ENCODE measurements around the gene GRXCR1.

- TF ChIP-seq GATA3 (IDR thresholded peaks at IDR 0.05; ENCODE audit: low read depth, low read length) (no peak), GATA2 (IDR thresholded peaks at IDR 0.05; ENCODE audit: low read depth, low read length) (no peak)
Observed at GRCh38 chr4:43048570-43048969, 156.1 kb downstream of the GRXCR1 start.

All from SH-SY5Y (cell line).